K562 (cell line): ENCODE measurements around the gene BLOC1S3. TPM values are rescaled to one million over a fixed set of nuclear protein-coding genes. Genes with fewer than 3 reads are reported as not detected.

ENCODE experiments used
- ATAC-seq: fragments of 200-7000 bp; cut with Tn5 transposase; 3 replicates; pipeline ENCODE4 v1.9.1; 2020; ENCODE audit warnings: moderate library complexity
- BruUV-seq: library from RNA; stranded (reverse); fragments of 400-500 nt; replicated peaks from 2 replicates; lab custom pipeline; 2021; lab: Mats Ljungman, UMichigan
- CTCF ChIA-PET: fragments of 300-600 bp; formaldehyde crosslinking; extraction: SDS; loops from one replicate; lab custom pipeline; 2021; ENCODE audit warnings: low intra/inter-chr PET ratio; lab: Yijun Ruan, JAX
- POLR2A ChIA-PET: fragments of 300-600, 350-650 bp; sonication (Branson Sonifier 250); formaldehyde crosslinking; extraction: SDS; loops from one replicate; lab custom pipeline; 2021; ENCODE audit warnings: antibody characterized with exemption, inconsistent platforms; lab: Yijun Ruan, JAX
- DNase-seq, 4 experiments: peaks; one replicate each; pipeline versions ENCODE4 v3.0.0 to v3.0.0-alpha.2; 2011 to 2018; ENCODE audit warnings: low spot score in 3 of 4, mixed read lengths in 3 of 4; ENCODE audit errors: extremely low read depth in 1 of 4
- FAIRE-seq: peaks from 2 replicates; lab custom pipeline; 2011; peaks lifted over from hg19 to GRCh38; lab: Jason Lieb, UNC
- H2AFZ ChIP-seq: 2 replicates; pipeline ENCODE4 v1.6.0; 2011; ENCODE audit warnings: low read depth, low read length, control low read depth, inconsistent platforms
- H3K27ac ChIP-seq: fragments of 200-600 bp; 3 replicates; pipeline ENCODE4 v1.8.0; 2011; ENCODE audit warnings: low read depth, mild to moderate bottlenecking, control low read depth, inconsistent platforms, low read length, moderate library complexity, mixed read lengths; ENCODE audit errors: extremely low read depth
- H3K27me3 ChIP-seq, 2 experiments: fragments of 300-600 bp in 1 of 2; 2 replicates in 1 of 2; 3 replicates in 1 of 2; pipeline versions ENCODE4 v1.6.0 to v1.8.0; 2011; ENCODE audit warnings: inconsistent platforms in 2 of 2, low read length in 2 of 2, mild to moderate bottlenecking in 1 of 2, mixed read lengths in 1 of 2, moderate library complexity in 1 of 2; ENCODE audit not compliant: control insufficient read depth in 2 of 2, insufficient read depth in 2 of 2
- H3K36me3 ChIP-seq: fragments of 300-600 bp; 3 replicates; pipeline ENCODE4 v1.8.0; 2011; ENCODE audit warnings: mild to moderate bottlenecking, low read length, inconsistent platforms; ENCODE audit not compliant: control insufficient read depth, insufficient read depth
- H3K4me1 ChIP-seq, 2 experiments: fragments of 200-600 bp in 1 of 2; replicated peaks in 1 of 2; 2 replicates in 1 of 2; 3 replicates in 1 of 2; pipeline versions ENCODE4 v1.5.1 to v1.8.0; 2011; ENCODE audit warnings: inconsistent platforms in 2 of 2, low read length in 2 of 2, mild to moderate bottlenecking in 1 of 2, mixed read lengths in 1 of 2, moderate library complexity in 1 of 2; ENCODE audit not compliant: control insufficient read depth in 2 of 2, insufficient read depth in 2 of 2
- H3K4me2 ChIP-seq: 2 replicates; pipeline ENCODE4 v1.6.1; 2011; ENCODE audit warnings: low read length, control low read depth, inconsistent platforms, mixed read lengths; ENCODE audit not compliant: insufficient read depth
- H3K4me3 ChIP-seq: fragments of 200-600 bp; sonication (generic), shearing (Covaris generic); 2 replicates; pipeline ENCODE4 v1.5.1; 2016; ENCODE audit warnings: control low read depth, inconsistent platforms
- H3K79me2 ChIP-seq: fragments of 200-600 bp; 3 replicates; pipeline ENCODE4 v1.8.0; 2011; ENCODE audit warnings: low read length, inconsistent platforms; ENCODE audit not compliant: control insufficient read depth, insufficient read depth
- H3K9ac ChIP-seq, 2 experiments: 2 replicates each; pipeline versions ENCODE4 v1.6.0 to v1.6.1; 2011; ENCODE audit warnings: low read depth in 2 of 2, low read length in 2 of 2, control low read depth in 1 of 2, inconsistent platforms in 1 of 2, mild to moderate bottlenecking in 1 of 2, mixed read lengths in 1 of 2; ENCODE audit not compliant: insufficient read depth in 1 of 2
- H3K9me1 ChIP-seq: one replicate; pipeline ENCODE4 v1.6.0; 2011; ENCODE audit warnings: inconsistent platforms, mild to moderate bottlenecking, low read length, moderate library complexity; ENCODE audit not compliant: control insufficient read depth, insufficient read depth
- H3K9me3 ChIP-seq: replicated peaks from 2 replicates; pipeline ENCODE4 v1.5.1; 2011; ENCODE audit warnings: low read depth, low read length, inconsistent platforms; ENCODE audit not compliant: control insufficient read depth, insufficient read depth
- H4K20me1 ChIP-seq: replicated peaks from 2 replicates; pipeline ENCODE4 v1.6.1; 2011; ENCODE audit warnings: low read length, inconsistent platforms, mixed read lengths; ENCODE audit not compliant: control insufficient read depth, insufficient read depth
- CAMTA2 ChIP-seq: fragments of 250-450 bp; sonication (Bioruptor Pico); conservative IDR thresholded peaks from 2 replicates; pipeline ENCODE4 v1.5.1; 2022
- PURB ChIP-seq: sonication (generic); formaldehyde crosslinking; IDR thresholded peaks from 2 replicates; pipeline ENCODE4 v1.9.0; 2021; ENCODE audit warnings: low read depth, mild to moderate bottlenecking, missing genetic modification reagents
- WGBS: fragments of 100-300 bp; shearing (Covaris generic); methylation state at CpG from one replicate; pipeline ENCODE4 v1.1.6; 2016; ENCODE audit warnings: low coverage, mixed read lengths; ENCODE audit not compliant: insufficient coverage; ENCODE audit errors: missing lambda C conversion rate; 5-methylcytosine and 5-hydroxymethylcytosine counted together
- in situ Hi-C: fragments of 300-500 bp; cut with MboI; formaldehyde crosslinking; loops from 4 replicates; pipeline ENCODE4 v1.15.0; 2018; ENCODE audit warnings: inconsistent platforms, mixed read lengths
- intact Hi-C: fragments of 100-400 bp; cut with micrococcal nuclease; formaldehyde crosslinking; loops from 2 replicates; pipeline ENCODE4 v1.14.2; 2022
- polyA plus RNA-seq, 8 experiments: library from polyadenylated mRNA; depleted of rRNA in 4 of 8; stranded (reverse) in 5 of 8; unstranded in 3 of 8; fragments of >200 nt; fragmentation: Nextera tagmentation in 2 of 8; fragmentation: Illumina TruSeq in 1 of 8; extraction: Ambion mirVana in 2 of 8; extraction: Trizol in 1 of 8; gene quantifications; 2 replicates each; pipeline versions ENCODE4 v1.2.1 to v1.2.3, GENCODE V29; 2011 to 2014; ENCODE audit warnings: inconsistent platforms in 1 of 8, missing spikeins in 1 of 8
- total RNA-seq, 7 experiments: library from RNA; depleted of rRNA in 6 of 7; stranded (reverse); fragments of >200 nt in 6 of 7; fragmentation: Illumina TruSeq in 2 of 7; extraction: Trizol in 2 of 7; gene quantifications; 2 replicates each; pipeline versions ENCODE4 v1.2.1 to v1.2.3, GENCODE V29; 2011 to 2021; ENCODE audit warnings: low replicate concordance in 1 of 7
- TF ChIP-seq, protein P1 (sequence below): sonication (generic); formaldehyde crosslinking; IDR thresholded peaks from 2 replicates; pipeline ENCODE4 v1.8.0; 2023; ENCODE audit warnings: mild to moderate bottlenecking, missing genetic modification reagents
- TF ChIP-seq, protein P2 (sequence below): fragments of 200-600 bp; sonication (generic); IDR thresholded peaks from one replicate; pipeline ENCODE4 v1.6.1; 2012; ENCODE audit warnings: mild to moderate bottlenecking, low read depth, low read length, inconsistent platforms
- TF ChIP-seq, protein P3 (sequence below): IDR thresholded peaks from 2 replicates; pipeline ENCODE4 v1.6.1; 2016; ENCODE audit warnings: missing genetic modification characterization, missing compliant biosample characterization

The BLOC1S3 gene
- total and polyA plus RNA-seq, 9 of the 15 experiments (the other 6 are each of a cell fraction or from before 2014, with no cell fraction given): 3.9 to 20.2 (median 10.4) TPM

DNA sequence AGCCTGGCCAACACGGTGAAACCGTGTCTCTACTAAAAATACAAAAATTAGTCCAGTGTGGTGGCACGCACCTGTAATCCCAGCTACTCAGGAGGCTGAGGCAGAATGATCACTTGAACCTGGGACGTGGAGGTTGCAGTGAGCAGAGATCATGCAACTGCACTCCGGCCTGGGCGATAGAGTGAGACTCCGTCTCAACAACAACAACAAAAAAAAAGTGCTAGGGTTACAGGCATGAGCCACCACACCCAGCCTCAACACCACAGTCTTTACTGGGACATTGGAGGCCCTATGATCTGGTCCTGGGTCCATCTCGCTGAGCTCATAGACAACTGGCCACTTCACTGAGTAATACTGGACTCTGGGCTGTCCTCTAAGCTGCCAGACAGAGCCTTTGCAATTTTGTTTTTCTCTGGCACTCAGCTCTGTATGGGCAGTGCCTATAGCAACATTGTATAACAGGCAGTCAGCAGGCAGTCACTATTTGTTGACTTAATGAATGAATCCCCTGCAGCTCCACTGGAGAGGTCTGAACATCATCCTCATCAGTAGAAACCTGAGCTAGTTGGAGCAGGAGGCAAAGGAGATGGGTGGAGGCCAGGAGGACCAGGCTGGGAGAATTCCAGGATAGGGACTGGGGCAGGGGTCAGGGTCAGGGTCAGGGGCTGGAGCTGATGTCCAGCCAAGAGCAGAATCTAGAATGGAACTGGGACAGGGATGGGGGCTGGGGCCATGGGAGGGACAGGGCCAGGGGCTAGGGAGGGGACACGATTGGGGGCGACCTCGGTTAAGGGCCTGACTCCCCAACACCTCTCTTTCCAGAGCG is 8.1 kb downstream of the BLOC1S3 start:
- H3K36me3 ChIP-seq: peaks cover 2% of the 10 kb centered on the region; the same call in 1 of the 3 replicates
- no peaks in the 10 kb centered on the region for H3K27me3 ChIP-seq
- 0 out of 3 replicates have a peak, but pooled peaks cover 1% of the 10 kb centered on the region for H3K79me2 ChIP-seq
- intact Hi-C loops: loop anchor here (1.0 to 5.0 kb wide), 2 partner anchors 24 to 169 kb away; no protein-coding TSS in a partner anchor
- H3K27ac ChIP-seq: no peak overlapping the region
- ChIA-PET CTCF (no interaction called here), POLR2A (interaction anchor here (0.6 to 0.7 kb wide), 2 partner anchors 39 to 152 kb away, joined by 3 read pairs; no protein-coding TSS in a partner anchor)
- H3K9ac ChIP-seq: no peak overlapping the region
- 51% methylated on average over 7 of the region's 12 CpGs for WGBS
- no peaks in the 10 kb centered on the region for H4K20me1 ChIP-seq
- no peak overlapping the region for H3K4me2 ChIP-seq
- H2AFZ ChIP-seq: no peak overlapping the region
- no peak for ATAC-seq
- H3K9me1 ChIP-seq: no peaks in the 10 kb centered on the region
- peak in 1 of 4 experiments; percentile 1 for DNase-seq
- no peaks in the 10 kb centered on the region for H3K9me3 ChIP-seq
- no TSS peak for BruUV-seq
- no peak overlapping the region for H3K4me3 ChIP-seq
- peaks cover 0 to 7% of the 10 kb centered on the region in 2 experiments for H3K4me1 ChIP-seq
- in situ Hi-C loops: no loop called here
- FAIRE-seq: no peak
- TF ChIP-seq, protein P1, sequence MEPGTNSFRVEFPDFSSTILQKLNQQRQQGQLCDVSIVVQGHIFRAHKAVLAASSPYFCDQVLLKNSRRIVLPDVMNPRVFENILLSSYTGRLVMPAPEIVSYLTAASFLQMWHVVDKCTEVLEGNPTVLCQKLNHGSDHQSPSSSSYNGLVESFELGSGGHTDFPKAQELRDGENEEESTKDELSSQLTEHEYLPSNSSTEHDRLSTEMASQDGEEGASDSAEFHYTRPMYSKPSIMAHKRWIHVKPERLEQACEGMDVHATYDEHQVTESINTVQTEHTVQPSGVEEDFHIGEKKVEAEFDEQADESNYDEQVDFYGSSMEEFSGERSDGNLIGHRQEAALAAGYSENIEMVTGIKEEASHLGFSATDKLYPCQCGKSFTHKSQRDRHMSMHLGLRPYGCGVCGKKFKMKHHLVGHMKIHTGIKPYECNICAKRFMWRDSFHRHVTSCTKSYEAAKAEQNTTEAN (CRISPR knock-in tag): no peak
- TF ChIP-seq CAMTA2 (CRISPR knock-in tag): no peak
- TF ChIP-seq, protein P2, sequence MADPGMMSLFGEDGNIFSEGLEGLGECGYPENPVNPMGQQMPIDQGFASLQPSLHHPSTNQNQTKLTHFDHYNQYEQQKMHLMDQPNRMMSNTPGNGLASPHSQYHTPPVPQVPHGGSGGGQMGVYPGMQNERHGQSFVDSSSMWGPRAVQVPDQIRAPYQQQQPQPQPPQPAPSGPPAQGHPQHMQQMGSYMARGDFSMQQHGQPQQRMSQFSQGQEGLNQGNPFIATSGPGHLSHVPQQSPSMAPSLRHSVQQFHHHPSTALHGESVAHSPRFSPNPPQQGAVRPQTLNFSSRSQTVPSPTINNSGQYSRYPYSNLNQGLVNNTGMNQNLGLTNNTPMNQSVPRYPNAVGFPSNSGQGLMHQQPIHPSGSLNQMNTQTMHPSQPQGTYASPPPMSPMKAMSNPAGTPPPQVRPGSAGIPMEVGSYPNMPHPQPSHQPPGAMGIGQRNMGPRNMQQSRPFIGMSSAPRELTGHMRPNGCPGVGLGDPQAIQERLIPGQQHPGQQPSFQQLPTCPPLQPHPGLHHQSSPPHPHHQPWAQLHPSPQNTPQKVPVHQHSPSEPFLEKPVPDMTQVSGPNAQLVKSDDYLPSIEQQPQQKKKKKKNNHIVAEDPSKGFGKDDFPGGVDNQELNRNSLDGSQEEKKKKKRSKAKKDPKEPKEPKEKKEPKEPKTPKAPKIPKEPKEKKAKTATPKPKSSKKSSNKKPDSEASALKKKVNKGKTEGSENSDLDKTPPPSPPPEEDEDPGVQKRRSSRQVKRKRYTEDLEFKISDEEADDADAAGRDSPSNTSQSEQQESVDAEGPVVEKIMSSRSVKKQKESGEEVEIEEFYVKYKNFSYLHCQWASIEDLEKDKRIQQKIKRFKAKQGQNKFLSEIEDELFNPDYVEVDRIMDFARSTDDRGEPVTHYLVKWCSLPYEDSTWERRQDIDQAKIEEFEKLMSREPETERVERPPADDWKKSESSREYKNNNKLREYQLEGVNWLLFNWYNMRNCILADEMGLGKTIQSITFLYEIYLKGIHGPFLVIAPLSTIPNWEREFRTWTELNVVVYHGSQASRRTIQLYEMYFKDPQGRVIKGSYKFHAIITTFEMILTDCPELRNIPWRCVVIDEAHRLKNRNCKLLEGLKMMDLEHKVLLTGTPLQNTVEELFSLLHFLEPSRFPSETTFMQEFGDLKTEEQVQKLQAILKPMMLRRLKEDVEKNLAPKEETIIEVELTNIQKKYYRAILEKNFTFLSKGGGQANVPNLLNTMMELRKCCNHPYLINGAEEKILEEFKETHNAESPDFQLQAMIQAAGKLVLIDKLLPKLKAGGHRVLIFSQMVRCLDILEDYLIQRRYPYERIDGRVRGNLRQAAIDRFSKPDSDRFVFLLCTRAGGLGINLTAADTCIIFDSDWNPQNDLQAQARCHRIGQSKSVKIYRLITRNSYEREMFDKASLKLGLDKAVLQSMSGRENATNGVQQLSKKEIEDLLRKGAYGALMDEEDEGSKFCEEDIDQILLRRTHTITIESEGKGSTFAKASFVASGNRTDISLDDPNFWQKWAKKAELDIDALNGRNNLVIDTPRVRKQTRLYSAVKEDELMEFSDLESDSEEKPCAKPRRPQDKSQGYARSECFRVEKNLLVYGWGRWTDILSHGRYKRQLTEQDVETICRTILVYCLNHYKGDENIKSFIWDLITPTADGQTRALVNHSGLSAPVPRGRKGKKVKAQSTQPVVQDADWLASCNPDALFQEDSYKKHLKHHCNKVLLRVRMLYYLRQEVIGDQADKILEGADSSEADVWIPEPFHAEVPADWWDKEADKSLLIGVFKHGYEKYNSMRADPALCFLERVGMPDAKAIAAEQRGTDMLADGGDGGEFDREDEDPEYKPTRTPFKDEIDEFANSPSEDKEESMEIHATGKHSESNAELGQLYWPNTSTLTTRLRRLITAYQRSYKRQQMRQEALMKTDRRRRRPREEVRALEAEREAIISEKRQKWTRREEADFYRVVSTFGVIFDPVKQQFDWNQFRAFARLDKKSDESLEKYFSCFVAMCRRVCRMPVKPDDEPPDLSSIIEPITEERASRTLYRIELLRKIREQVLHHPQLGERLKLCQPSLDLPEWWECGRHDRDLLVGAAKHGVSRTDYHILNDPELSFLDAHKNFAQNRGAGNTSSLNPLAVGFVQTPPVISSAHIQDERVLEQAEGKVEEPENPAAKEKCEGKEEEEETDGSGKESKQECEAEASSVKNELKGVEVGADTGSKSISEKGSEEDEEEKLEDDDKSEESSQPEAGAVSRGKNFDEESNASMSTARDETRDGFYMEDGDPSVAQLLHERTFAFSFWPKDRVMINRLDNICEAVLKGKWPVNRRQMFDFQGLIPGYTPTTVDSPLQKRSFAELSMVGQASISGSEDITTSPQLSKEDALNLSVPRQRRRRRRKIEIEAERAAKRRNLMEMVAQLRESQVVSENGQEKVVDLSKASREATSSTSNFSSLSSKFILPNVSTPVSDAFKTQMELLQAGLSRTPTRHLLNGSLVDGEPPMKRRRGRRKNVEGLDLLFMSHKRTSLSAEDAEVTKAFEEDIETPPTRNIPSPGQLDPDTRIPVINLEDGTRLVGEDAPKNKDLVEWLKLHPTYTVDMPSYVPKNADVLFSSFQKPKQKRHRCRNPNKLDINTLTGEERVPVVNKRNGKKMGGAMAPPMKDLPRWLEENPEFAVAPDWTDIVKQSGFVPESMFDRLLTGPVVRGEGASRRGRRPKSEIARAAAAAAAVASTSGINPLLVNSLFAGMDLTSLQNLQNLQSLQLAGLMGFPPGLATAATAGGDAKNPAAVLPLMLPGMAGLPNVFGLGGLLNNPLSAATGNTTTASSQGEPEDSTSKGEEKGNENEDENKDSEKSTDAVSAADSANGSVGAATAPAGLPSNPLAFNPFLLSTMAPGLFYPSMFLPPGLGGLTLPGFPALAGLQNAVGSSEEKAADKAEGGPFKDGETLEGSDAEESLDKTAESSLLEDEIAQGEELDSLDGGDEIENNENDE: no peak
- TF ChIP-seq, protein P3, sequence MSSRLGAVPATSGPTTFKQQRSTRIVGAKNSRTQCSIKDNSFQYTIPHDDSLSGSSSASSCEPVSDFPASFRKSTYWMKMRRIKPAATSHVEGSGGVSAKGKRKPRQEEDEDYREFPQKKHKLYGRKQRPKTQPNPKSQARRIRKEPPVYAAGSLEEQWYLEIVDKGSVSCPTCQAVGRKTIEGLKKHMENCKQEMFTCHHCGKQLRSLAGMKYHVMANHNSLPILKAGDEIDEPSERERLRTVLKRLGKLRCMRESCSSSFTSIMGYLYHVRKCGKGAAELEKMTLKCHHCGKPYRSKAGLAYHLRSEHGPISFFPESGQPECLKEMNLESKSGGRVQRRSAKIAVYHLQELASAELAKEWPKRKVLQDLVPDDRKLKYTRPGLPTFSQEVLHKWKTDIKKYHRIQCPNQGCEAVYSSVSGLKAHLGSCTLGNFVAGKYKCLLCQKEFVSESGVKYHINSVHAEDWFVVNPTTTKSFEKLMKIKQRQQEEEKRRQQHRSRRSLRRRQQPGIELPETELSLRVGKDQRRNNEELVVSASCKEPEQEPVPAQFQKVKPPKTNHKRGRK (tag): no peak
- TF ChIP-seq PURB (CRISPR knock-in tag): no peak
